ENCODE measurements around the gene BRD1.

BRD1 gene

DNA sequence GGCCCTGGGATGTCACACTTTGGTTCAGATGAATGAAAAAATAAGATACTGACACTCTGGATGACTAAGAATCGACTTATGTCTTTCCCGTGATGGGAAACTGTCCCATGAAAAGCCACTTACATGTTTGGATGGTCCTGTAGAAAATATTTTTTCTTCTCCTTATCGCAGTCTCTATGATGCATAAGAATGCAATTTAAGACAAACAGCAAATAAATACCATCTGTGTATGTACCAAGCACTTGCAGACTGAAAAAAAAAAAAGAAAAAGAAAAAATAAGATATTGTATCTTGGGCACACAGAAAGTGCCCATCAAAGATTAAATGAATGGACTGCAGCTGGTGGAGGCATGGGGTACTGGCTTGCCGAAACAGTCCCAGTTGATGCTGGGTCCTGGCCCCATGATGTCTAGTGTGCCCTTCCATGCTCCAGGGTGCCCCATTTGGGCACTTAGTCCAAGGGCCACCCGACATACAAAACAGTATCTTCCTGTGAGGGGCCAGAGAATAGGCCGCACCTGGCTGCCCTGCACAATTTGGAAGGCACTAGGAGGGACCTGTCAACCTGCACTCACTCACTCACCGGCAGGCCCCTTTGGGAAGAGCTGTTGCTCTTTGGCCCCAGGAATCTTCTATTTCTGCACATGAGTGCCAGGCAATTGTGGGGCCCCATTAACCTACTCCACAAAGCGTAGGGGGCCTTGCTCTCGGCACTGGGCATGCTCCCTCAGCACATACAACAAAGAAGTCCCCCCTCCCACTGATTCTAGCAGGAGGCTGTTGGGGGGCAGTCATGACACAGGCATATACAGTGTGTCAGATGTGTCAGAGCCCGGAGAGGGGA is 23.5 kb upstream of the BRD1 start:
- H3K36me3 ChIP-seq (ENCODE audit: control insufficient read depth, insufficient read depth, low read length): no peaks in the 10 kb centered on the region
- TF ChIP-seq, protein P1, sequence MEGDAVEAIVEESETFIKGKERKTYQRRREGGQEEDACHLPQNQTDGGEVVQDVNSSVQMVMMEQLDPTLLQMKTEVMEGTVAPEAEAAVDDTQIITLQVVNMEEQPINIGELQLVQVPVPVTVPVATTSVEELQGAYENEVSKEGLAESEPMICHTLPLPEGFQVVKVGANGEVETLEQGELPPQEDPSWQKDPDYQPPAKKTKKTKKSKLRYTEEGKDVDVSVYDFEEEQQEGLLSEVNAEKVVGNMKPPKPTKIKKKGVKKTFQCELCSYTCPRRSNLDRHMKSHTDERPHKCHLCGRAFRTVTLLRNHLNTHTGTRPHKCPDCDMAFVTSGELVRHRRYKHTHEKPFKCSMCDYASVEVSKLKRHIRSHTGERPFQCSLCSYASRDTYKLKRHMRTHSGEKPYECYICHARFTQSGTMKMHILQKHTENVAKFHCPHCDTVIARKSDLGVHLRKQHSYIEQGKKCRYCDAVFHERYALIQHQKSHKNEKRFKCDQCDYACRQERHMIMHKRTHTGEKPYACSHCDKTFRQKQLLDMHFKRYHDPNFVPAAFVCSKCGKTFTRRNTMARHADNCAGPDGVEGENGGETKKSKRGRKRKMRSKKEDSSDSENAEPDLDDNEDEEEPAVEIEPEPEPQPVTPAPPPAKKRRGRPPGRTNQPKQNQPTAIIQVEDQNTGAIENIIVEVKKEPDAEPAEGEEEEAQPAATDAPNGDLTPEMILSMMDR (IDR thresholded peaks at IDR 0.05; ENCODE audit: insufficient read depth, low read length, poor library complexity, severe bottlenecking): no peak
- peaks cover 1% of the 10 kb centered on the region; the same call in 1 of the 2 replicates for H3K27me3 ChIP-seq (replicated peaks; ENCODE audit: control insufficient read depth, insufficient read depth, low read length)
- H3K4me3 ChIP-seq (replicated peaks; ENCODE audit: low read depth, low read length): no peak overlapping the region
- no peak for DNase-seq (ENCODE audit: extremely low read depth, insufficient read length)

DNA sequence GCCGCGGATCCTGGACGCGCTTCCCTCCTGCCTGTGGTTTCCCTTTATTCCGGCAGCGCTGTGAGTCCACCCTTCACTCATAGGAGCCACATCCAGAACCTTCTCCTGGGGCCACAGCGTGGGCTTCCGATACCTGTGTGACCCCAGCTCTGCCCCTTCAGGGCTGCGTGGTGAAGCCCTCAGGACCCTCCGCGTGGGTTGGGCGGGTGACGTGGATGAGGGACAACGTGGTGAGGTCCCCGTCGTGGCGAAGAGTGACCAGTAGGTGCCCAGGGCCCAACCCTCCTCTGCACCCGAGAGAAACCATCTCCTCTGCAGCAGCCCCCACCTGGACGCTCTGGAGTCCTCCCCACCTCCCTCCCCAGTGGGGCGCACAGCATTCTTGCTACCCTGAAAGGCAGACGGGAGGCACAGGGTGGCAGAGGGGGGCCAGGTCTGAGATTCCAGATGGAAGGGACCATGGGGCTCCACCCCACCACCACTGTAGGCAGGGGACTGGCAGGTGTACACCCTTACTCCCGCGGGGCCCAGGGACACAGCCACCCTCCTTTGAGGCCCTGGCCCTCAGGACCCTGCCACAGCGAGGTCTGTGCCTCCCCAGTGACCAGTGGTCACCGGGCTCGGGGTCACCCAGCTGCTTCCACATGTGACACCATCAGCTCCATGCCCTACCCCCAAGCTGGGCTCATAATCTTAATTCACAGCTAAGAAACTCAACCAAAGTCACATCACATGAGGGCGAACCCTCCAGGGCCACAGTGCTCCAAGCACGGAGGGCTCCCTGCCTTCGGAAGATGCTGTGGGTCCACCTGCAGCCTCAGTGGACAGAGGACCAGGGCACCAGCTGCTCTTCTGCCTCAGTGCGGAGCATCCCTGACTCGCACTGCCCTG is 22.6 kb upstream of the BRD1 start:
- Histone ChIP-seq H3K36me3 (ENCODE audit: control insufficient read depth, insufficient read depth, low read length) (no peaks in the 10 kb centered on the region), H3K4me3 (replicated peaks; ENCODE audit: low read depth, low read length) (no peak overlapping the region), H3K27me3 (replicated peaks; ENCODE audit: control insufficient read depth, insufficient read depth, low read length) (peaks cover 1% of the 10 kb centered on the region; the same call in 1 of the 2 replicates)
- TF ChIP-seq, protein P1 (IDR thresholded peaks at IDR 0.05; ENCODE audit: insufficient read depth, low read length, poor library complexity, severe bottlenecking): no peak
- DNase-seq (ENCODE audit: extremely low read depth, insufficient read length): no peak

DNA sequence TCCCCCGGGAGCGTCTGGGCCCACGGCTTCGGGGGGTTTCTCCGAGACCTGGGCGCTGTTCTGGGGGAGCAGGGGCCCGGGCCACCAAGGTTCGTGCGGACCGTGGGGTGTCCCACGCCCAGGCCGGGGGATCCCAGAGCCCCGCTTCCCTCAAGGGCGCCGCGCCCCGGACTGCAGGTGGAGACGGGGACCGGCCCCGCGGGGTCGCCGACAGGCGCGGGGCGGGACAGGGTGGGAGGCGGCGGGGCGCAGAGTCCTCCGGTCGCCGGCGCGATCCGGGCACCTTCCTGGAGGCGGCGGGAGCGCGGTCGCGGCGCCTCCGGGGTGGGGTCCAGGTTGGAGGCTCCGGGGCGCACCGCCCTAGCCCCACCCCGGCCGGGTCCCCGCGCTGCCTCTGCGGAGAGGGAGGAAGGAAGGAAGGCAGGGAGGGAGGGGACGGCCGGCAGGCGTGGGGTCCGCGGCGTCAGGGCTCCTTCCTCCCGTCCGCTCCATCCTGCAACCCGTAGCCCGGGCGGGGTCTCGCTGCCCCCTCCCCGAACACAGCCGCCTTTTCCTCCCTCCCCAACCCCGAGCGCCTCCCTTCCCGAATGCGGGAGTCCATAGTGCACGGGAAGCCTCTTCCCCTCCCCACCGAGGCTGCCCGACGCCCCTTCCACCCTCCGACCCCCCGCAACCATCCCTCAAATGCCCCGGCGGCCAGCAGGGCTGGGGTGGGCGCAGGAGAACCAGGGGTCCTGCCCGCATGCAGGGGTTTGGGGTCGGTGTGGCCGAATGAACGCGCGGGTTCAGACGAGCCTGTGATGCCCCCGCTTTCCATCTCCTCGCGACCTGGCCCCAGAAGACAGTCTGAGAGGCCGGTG is 21.7 kb upstream of the BRD1 start:
- Histone ChIP-seq H3K27me3 (replicated peaks; ENCODE audit: control insufficient read depth, insufficient read depth, low read length) (peaks cover 1% of the 10 kb centered on the region; the same call in 1 of the 2 replicates), H3K36me3 (ENCODE audit: control insufficient read depth, insufficient read depth, low read length) (no peaks in the 10 kb centered on the region), H3K4me3 (replicated peaks; ENCODE audit: low read depth, low read length) (peak overlapping the region; percentile 27)
- TF ChIP-seq, protein P1 (IDR thresholded peaks at IDR 0.05; ENCODE audit: insufficient read depth, low read length, poor library complexity, severe bottlenecking): no peak
- DNase-seq (ENCODE audit: extremely low read depth, insufficient read length): no peak

DNA sequence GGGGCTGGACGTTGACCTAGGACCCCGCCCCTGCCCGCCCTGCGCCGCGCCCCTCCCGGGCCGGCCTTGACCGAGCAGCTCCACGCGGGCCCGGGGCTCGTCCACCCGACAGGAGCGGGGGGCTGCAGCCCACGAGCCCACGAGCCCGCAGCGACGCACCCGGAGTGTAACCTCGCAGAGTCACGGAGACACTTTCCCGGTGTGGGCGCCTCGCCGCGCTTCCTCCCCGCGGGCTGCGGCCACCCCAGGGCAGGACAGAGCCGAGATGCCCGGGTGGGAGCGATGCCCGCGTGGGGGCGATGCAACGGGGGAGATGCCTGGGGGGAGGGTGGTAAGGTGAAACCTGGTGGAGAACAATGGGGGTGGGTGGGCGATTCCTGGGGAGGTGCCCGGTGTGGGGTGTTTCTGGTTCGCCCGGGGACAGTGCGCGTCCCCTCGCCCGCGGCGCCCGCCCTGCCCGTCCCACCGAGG is 21.1 kb upstream of the BRD1 start:
- peaks cover 1% of the 10 kb centered on the region; the same call in 1 of the 2 replicates for H3K27me3 ChIP-seq (replicated peaks; ENCODE audit: control insufficient read depth, insufficient read depth, low read length)
- H3K4me3 ChIP-seq (replicated peaks; ENCODE audit: low read depth, low read length): peak overlapping the region; percentile 18; the same call in 1 of the 2 replicates
- no peaks in the 10 kb centered on the region for H3K36me3 ChIP-seq (ENCODE audit: control insufficient read depth, insufficient read depth, low read length)
- DNase-seq (ENCODE audit: extremely low read depth, insufficient read length): no peak
- TF ChIP-seq, protein P1 (IDR thresholded peaks at IDR 0.05; ENCODE audit: insufficient read depth, low read length, poor library complexity, severe bottlenecking): no peak
